DOHH2 (cell line): Measurements from ENCODE around the gene MC2R.

Experiments used
- H3F3A ChIP-seq: fragments of 200-600 bp; sonication (generic), shearing (Covaris generic); 2 replicates; pipeline ENCODE4 v1.6.0; 2016; ENCODE audit warnings: antibody characterized with exemption, mild to moderate bottlenecking; ENCODE audit not compliant: control insufficient read depth, insufficient read depth
- H3K27ac ChIP-seq: fragments of 200-600 bp; sonication (generic); 2 replicates; pipeline ENCODE4 v1.5.1; 2014; ENCODE audit warnings: low read depth, mild to moderate bottlenecking, low read length, moderate library complexity
- H3K27me3 ChIP-seq: fragments of 200-600 bp; sonication (generic); 2 replicates; pipeline ENCODE4 v1.6.1; 2014; ENCODE audit warnings: mild to moderate bottlenecking, low read length, mixed read lengths; ENCODE audit not compliant: control insufficient read depth
- H3K36me3 ChIP-seq: fragments of 200-600 bp; sonication (generic); 2 replicates; pipeline ENCODE4 v1.6.1; 2014; ENCODE audit warnings: mild to moderate bottlenecking, low read length, moderate library complexity, mixed read lengths; ENCODE audit not compliant: control insufficient read depth
- H3K4me1 ChIP-seq: fragments of 200-600 bp; sonication (generic); 2 replicates; pipeline ENCODE4 v1.6.1; 2014; ENCODE audit warnings: mild to moderate bottlenecking, low read length, mixed read lengths; ENCODE audit not compliant: control insufficient read depth
- H3K4me2 ChIP-seq: fragments of 200-600 bp; sonication (generic); 2 replicates; pipeline ENCODE4 v1.6.0; 2014; ENCODE audit warnings: mild to moderate bottlenecking, low read length, moderate library complexity
- H3K4me3 ChIP-seq: fragments of 200-600 bp; sonication (generic); 2 replicates; pipeline ENCODE4 v1.5.1; 2014; ENCODE audit warnings: mild to moderate bottlenecking, low read length, mixed read lengths
- H3K79me2 ChIP-seq: fragments of 200-600 bp; sonication (generic); 2 replicates; pipeline ENCODE4 v1.6.1; 2014; ENCODE audit warnings: mild to moderate bottlenecking, low read length, mixed read lengths; ENCODE audit not compliant: control insufficient read depth
- H3K9me2 ChIP-seq: fragments of 200-600 bp; sonication (generic); replicated peaks from 2 replicates; pipeline ENCODE4 v1.6.1; 2014; ENCODE audit warnings: mild to moderate bottlenecking, low read length, mixed read lengths; ENCODE audit not compliant: control insufficient read depth
- H3K9me3 ChIP-seq: fragments of 200-600 bp; sonication (generic); 2 replicates; pipeline ENCODE4 v1.6.1; 2014; ENCODE audit warnings: antibody characterized with exemption, low read length, mixed read lengths; ENCODE audit not compliant: control insufficient read depth, insufficient read depth
- H4K20me1 ChIP-seq: fragments of 200-600 bp; sonication (generic); 2 replicates; pipeline ENCODE4 v1.6.0; 2014; ENCODE audit warnings: low read depth, mild to moderate bottlenecking, antibody characterized with exemption, low read length, moderate library complexity; ENCODE audit not compliant: control insufficient read depth, insufficient read depth
- EZH2phosphoT487 ChIP-seq: fragments of 200-600 bp; sonication (generic); IDR thresholded peaks from 2 replicates; pipeline ENCODE4 v1.6.1; 2017; ENCODE audit warnings: borderline replicate concordance, mild to moderate bottlenecking, antibody characterized with exemption, low read length, moderate library complexity, mixed read lengths
- TF ChIP-seq, protein P1 (sequence below): fragments of 200-600 bp; sonication (generic); IDR thresholded peaks from one replicate; pipeline ENCODE4 v1.5.1; 2014; ENCODE audit warnings: antibody characterized with exemption, mild to moderate bottlenecking, low read depth, low read length; ENCODE audit not compliant: poor library complexity, severe bottlenecking

Gene MC2R

DNA sequence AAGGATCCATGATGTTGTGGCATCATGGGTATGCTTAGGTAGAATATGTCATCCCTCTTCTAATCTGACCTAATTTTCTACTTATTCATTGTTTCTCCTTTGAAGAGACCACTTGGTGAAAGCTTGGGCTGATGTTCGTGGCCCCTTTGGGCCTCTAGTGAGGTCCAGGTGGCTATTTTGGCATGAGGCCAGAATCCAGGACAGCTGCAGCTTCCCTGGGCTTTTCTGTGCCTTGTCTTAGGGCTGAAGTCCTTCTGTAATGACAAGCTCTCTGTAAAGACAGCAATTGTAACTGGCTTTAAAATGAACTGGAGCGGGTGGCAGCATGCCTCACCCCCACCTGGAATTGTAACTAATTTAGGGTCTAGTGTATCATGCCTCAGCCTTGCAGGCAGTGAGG, 15.6 kb upstream of the MC2R start:
- H3K4me2 ChIP-seq, result no peak overlapping the region
- TF ChIP-seq EZH2phosphoT487, result no peak
- TF ChIP-seq, protein P1, sequence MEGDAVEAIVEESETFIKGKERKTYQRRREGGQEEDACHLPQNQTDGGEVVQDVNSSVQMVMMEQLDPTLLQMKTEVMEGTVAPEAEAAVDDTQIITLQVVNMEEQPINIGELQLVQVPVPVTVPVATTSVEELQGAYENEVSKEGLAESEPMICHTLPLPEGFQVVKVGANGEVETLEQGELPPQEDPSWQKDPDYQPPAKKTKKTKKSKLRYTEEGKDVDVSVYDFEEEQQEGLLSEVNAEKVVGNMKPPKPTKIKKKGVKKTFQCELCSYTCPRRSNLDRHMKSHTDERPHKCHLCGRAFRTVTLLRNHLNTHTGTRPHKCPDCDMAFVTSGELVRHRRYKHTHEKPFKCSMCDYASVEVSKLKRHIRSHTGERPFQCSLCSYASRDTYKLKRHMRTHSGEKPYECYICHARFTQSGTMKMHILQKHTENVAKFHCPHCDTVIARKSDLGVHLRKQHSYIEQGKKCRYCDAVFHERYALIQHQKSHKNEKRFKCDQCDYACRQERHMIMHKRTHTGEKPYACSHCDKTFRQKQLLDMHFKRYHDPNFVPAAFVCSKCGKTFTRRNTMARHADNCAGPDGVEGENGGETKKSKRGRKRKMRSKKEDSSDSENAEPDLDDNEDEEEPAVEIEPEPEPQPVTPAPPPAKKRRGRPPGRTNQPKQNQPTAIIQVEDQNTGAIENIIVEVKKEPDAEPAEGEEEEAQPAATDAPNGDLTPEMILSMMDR, result no peak
- H3K36me3 ChIP-seq, result no peaks in the 10 kb centered on the region
- no peak overlapping the region for H3K4me3 ChIP-seq
- no peaks in the 10 kb centered on the region for H3K9me2 ChIP-seq
- no peak overlapping the region for H3K27ac ChIP-seq
- no peaks in the 10 kb centered on the region for H3K27me3 ChIP-seq
- no peaks in the 10 kb centered on the region for H3F3A ChIP-seq
- no peaks in the 10 kb centered on the region for H3K79me2 ChIP-seq
- no peaks in the 10 kb centered on the region for H3K9me3 ChIP-seq
- H3K4me1 ChIP-seq, result no peaks in the 10 kb centered on the region
- H4K20me1 ChIP-seq, result no peaks in the 10 kb centered on the region

DNA sequence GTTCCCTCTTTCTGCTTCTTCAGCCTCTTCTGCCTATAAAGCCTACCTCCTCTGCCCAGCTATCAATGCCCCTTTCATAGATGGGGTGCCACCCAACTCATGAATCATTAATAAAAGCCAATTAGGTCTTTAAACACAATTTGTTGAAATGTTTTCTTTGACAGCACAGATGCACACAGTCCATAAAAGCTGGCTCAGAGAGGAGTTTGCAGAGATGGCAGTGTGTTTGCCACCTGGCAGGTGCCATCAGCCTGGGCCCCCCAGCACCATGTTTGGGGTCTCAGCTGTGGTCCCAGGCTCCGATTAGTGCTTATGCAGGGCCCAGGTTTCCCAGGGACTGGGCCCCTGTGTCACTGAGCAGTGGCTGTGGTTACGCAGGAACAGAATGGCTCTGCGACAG, 7.9 kb upstream of the MC2R start:
- H3K4me3 ChIP-seq, result no peak overlapping the region
- no peak for TF ChIP-seq EZH2phosphoT487
- TF ChIP-seq, protein P1, result no peak
- no peak overlapping the region for H3K4me2 ChIP-seq
- no peaks in the 10 kb centered on the region for H3K4me1 ChIP-seq
- H3K36me3 ChIP-seq, result no peaks in the 10 kb centered on the region
- H3K79me2 ChIP-seq, result no peaks in the 10 kb centered on the region
- no peak overlapping the region for H3K27ac ChIP-seq
- H3K9me3 ChIP-seq, result no peaks in the 10 kb centered on the region
- H3K9me2 ChIP-seq, result no peaks in the 10 kb centered on the region
- H3K27me3 ChIP-seq, result no peaks in the 10 kb centered on the region
- H3F3A ChIP-seq, result no peaks in the 10 kb centered on the region
- no peaks in the 10 kb centered on the region for H4K20me1 ChIP-seq

DNA sequence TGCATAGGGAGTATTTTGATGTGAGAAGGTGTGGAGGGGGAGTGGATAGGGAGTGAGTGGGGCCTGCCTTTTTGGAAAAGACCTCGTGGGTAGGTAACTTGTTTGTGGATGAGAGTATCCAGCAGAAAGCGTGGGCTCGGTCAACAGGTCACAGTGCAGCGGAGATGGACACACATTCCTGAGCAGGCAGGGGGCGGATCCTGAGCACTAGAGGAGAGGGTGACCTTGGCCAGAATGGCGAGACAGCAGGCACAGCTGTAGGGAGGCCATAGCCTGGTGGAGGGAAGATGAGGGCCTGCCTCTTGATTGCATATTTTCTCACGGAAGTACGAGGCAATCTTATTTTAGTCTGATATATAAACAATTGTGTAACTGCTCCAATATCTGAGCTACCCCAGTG, 3.6 kb upstream of the MC2R start:
- Histone ChIP-seq H3K79me2 (no peaks in the 10 kb centered on the region), H3K27me3 (no peaks in the 10 kb centered on the region), H3K36me3 (no peaks in the 10 kb centered on the region), H3K9me2 (no peaks in the 10 kb centered on the region), H3K27ac (no peak overlapping the region), H3K4me2 (no peak overlapping the region), H3K4me3 (no peak overlapping the region), H3F3A (no peaks in the 10 kb centered on the region), H3K4me1 (no peaks in the 10 kb centered on the region), H3K9me3 (no peaks in the 10 kb centered on the region), H4K20me1 (no peaks in the 10 kb centered on the region)
- TF ChIP-seq, protein P1, result no peak
- TF ChIP-seq EZH2phosphoT487, result no peak

DNA sequence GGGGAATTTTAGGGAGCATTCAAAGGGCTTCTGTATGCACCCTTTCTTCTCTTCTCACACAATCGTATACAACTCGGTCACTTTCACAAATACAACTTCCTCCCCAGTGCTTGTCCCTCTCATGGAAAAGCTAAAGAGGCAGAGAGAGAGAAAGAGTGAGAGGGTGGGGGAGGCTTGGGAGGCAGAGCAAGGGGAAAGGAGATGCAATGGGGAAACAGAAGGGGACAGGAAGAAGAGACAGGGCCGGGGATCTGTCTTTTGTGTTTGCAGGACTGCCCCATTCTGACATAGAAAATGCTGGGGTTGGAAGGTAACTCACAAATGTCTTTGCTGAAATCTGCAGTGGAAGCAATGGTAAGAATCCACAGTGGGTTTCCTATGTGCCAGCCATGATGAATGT, 2.1 kb upstream of the MC2R start:
- no peak for TF ChIP-seq EZH2phosphoT487
- TF ChIP-seq, protein P1, result no peak

More for the DNA sequence above, 2.1 kb upstream of the MC2R start:
- Histone ChIP-seq H3K36me3 (no peaks in the 10 kb centered on the region), H3K9me2 (no peaks in the 10 kb centered on the region), H3K4me1 (no peaks in the 10 kb centered on the region), H3K4me3 (no peak overlapping the region), H3K27ac (no peak overlapping the region), H3K27me3 (no peaks in the 10 kb centered on the region), H3F3A (no peaks in the 10 kb centered on the region), H3K9me3 (no peaks in the 10 kb centered on the region), H3K4me2 (no peak overlapping the region), H3K79me2 (no peaks in the 10 kb centered on the region), H4K20me1 (no peaks in the 10 kb centered on the region)
